OCI-LY3 (cell line): ENCODE measurements around the gene CITED4.

Source experiments
- CTCF ChIP-seq: fragments of 200-600, 300-600 bp; sonication (generic); IDR thresholded peaks from 2 replicates; pipeline ENCODE4 v1.5.1; 2014; ENCODE audit warnings: antibody characterized with exemption, low read length, low read depth
- EZH2phosphoT487 ChIP-seq: fragments of 200-600 bp; shearing (Covaris generic); IDR thresholded peaks from 2 replicates; pipeline ENCODE4 v1.6.1; 2018; ENCODE audit warnings: antibody characterized with exemption, mixed run types, low read depth

GRCh38 chr1:40853113-40853884 lies 8.9 kb downstream of the CITED4 start:
- TF ChIP-seq CTCF (no peak), EZH2phosphoT487 (no peak)
